Endodermal cell (in vitro differentiated cells): ENCODE data around the gene TSNAXIP1. TPM values are rescaled to one million over a fixed set of nuclear protein-coding genes. Genes with fewer than 3 reads are reported as not detected.

Source experiments
- DNase-seq: peaks from one replicate; pipeline ENCODE4 v3.0.0-alpha.2; 2017
- H3K27ac ChIP-seq: 2 replicates; pipeline ENCODE4 v1.5.1; 2013; ENCODE audit warnings: mild to moderate bottlenecking, low read depth, low read length, moderate library complexity
- H3K27me3 ChIP-seq: 2 replicates; pipeline ENCODE4 v1.6.1; 2013; ENCODE audit warnings: mild to moderate bottlenecking, low read length, moderate library complexity; ENCODE audit not compliant: insufficient read depth, control insufficient read depth, poor library complexity, severe bottlenecking
- H3K36me3 ChIP-seq: 2 replicates; pipeline ENCODE4 v1.7.0; 2013; ENCODE audit warnings: mild to moderate bottlenecking, low read length, moderate library complexity; ENCODE audit not compliant: control insufficient read depth, insufficient read depth
- H3K4me1 ChIP-seq: one replicate; pipeline ENCODE4 v1.7.0; 2013; ENCODE audit warnings: low read length; ENCODE audit not compliant: control insufficient read depth, insufficient read depth
- H3K4me3 ChIP-seq: 2 replicates; pipeline ENCODE4 v1.5.1; 2013; ENCODE audit warnings: mild to moderate bottlenecking, low read length, moderate library complexity
- H3K9ac ChIP-seq: 2 replicates; pipeline ENCODE4 v1.6.1; 2013; ENCODE audit warnings: mild to moderate bottlenecking, low read length, moderate library complexity; ENCODE audit not compliant: poor library complexity, severe bottlenecking; ENCODE audit errors: extremely low read depth
- H3K9me3 ChIP-seq: 2 replicates; pipeline ENCODE4 v1.6.1; 2013; ENCODE audit warnings: mild to moderate bottlenecking, low read length, moderate library complexity; ENCODE audit not compliant: control insufficient read depth
- H3K27ac Mint-ChIP-seq: 2 replicates; pipeline ENCODE4 v1.8.0; 2020; ENCODE audit warnings: mixed read lengths
- H3K27me3 Mint-ChIP-seq: 2 replicates; pipeline ENCODE4 v1.8.0; 2021; ENCODE audit warnings: mild to moderate bottlenecking, mixed read lengths; ENCODE audit not compliant: insufficient read depth
- H3K36me3 Mint-ChIP-seq: 2 replicates; pipeline ENCODE4 v1.8.0; 2020; ENCODE audit warnings: low read depth, mixed read lengths
- H3K4me1 Mint-ChIP-seq: 2 replicates; pipeline ENCODE4 v1.8.0; 2020; ENCODE audit warnings: mixed read lengths
- H3K4me3 Mint-ChIP-seq: 2 replicates; pipeline ENCODE4 v1.8.0; 2020; ENCODE audit warnings: mild to moderate bottlenecking, moderate library complexity, mixed read lengths
- H3K9me3 Mint-ChIP-seq: 2 replicates; pipeline ENCODE4 v1.8.0; 2020; ENCODE audit warnings: mild to moderate bottlenecking, mixed read lengths
- CTCF ChIP-seq: fragments of 200-600 bp; sonication (generic); conservative IDR thresholded peaks from 2 replicates; pipeline ENCODE4 v1.5.0; 2021; ENCODE audit warnings: antibody characterized with exemption, mild to moderate bottlenecking
- WGBS, 2 experiments: methylation state at CpG; one replicate each; pipeline versions ENCODE4 v1.1.5 to v1.1.7; 2013; ENCODE audit warnings: missing lambda C conversion rate in 2 of 2, mixed read lengths in 1 of 2; ENCODE audit not compliant: insufficient coverage in 1 of 2, insufficient read length in 1 of 2; 5-methylcytosine and 5-hydroxymethylcytosine counted together
- total RNA-seq, 2 donors: library from RNA; stranded (reverse); fragmentation: NEBNext Ultra II Directional in 1 of 2; extraction: Animal tissue kit (Norgen Biotek cat#: 25700) in 1 of 2; gene quantifications; 2 replicates in 1 of 2; 3 replicates in 1 of 2; pipeline ENCODE4 v1.2.1, GENCODE V29; 2021

Gene TSNAXIP1
- total RNA-seq, 2 donors from 2014 or later = 2.8 to 3.2 TPM

GRCh38 chr16:67762385-67762784 lies 44.3 kb upstream of the TSNAXIP1 start:
- Mint-ChIP-seq H3K27ac (no peak overlapping the region), H3K4me3 (no peak overlapping the region), H3K36me3 (peaks cover 14% of the 10 kb centered on the region), H3K27me3 (no peaks in the 10 kb centered on the region), H3K9me3 (no peaks in the 10 kb centered on the region), H3K4me1 (no peaks in the 10 kb centered on the region)
- Histone ChIP-seq H3K36me3 (no peaks in the 10 kb centered on the region), H3K9me3 (no peaks in the 10 kb centered on the region), H3K4me1 (no peaks in the 10 kb centered on the region), H3K4me3 (no peak overlapping the region), H3K27ac (no peak overlapping the region), H3K27me3 (no peaks in the 10 kb centered on the region), H3K9ac (no peak overlapping the region)
- no peak for TF ChIP-seq CTCF
- DNase-seq = no peak
- WGBS, 2 experiments = 91 to 100% methylated on average over 2 of the region's 2 CpGs

GRCh38 chr16:67763066-67763465 lies 43.6 kb upstream of the TSNAXIP1 start:
- no peaks in the 10 kb centered on the region for H3K27me3 Mint-ChIP-seq
- no peak overlapping the region for H3K4me3 Mint-ChIP-seq
- H3K27ac ChIP-seq = no peak overlapping the region
- H3K9me3 ChIP-seq = no peaks in the 10 kb centered on the region
- H3K36me3 ChIP-seq = no peaks in the 10 kb centered on the region
- peaks cover 14% of the 10 kb centered on the region for H3K36me3 Mint-ChIP-seq
- H3K4me3 ChIP-seq = no peak overlapping the region
- peak overlapping the region; percentile 8 for H3K27ac Mint-ChIP-seq
- no peaks in the 10 kb centered on the region for H3K4me1 Mint-ChIP-seq
- WGBS, 2 experiments = 94 to 100% methylated on average over 5 of the region's 5 CpGs
- no peaks in the 10 kb centered on the region for H3K9me3 Mint-ChIP-seq
- no peak for TF ChIP-seq CTCF
- no peaks in the 10 kb centered on the region for H3K27me3 ChIP-seq
- no peak overlapping the region for H3K9ac ChIP-seq
- H3K4me1 ChIP-seq = no peaks in the 10 kb centered on the region
- DNase-seq = no peak

- 93 to 100% methylated on average over 4 to 7 of the region's 7 CpGs for WGBS, 2 experiments
- H3K4me1 ChIP-seq = no peaks in the 10 kb centered on the region
- Mint-ChIP-seq H3K36me3 (peaks cover 14% of the 10 kb centered on the region), H3K27me3 (no peaks in the 10 kb centered on the region), H3K9me3 (no peaks in the 10 kb centered on the region), H3K27ac (no peak overlapping the region), H3K4me3 (no peak overlapping the region), H3K4me1 (no peaks in the 10 kb centered on the region)
- no peak overlapping the region for H3K4me3 ChIP-seq
- no peak overlapping the region for H3K27ac ChIP-seq
- no peaks in the 10 kb centered on the region for H3K9me3 ChIP-seq
- no peaks in the 10 kb centered on the region for H3K27me3 ChIP-seq
- peaks cover 4% of the 10 kb centered on the region for H3K36me3 ChIP-seq
- TF ChIP-seq CTCF = no peak
- H3K9ac ChIP-seq = no peak overlapping the region
- no peak for DNase-seq
Observed at GRCh38 chr16:67764158-67764667, 42.5 kb upstream of the TSNAXIP1 start.
